ENCODE measurements around the gene GLRX2. TPM values are rescaled to one million over a fixed set of nuclear protein-coding genes. Genes with fewer than 3 reads are reported as not detected.
"Not testable (repeated sequence)": the region's sequence is repeated elsewhere in the genome, so short reads cannot be mapped to it uniquely, and the experiment has no call there.

Gene GLRX2
- total RNA-seq, 1 experiment from 2014 or later, result 40.1 TPM

GRCh38 chr1:193054169-193054675 is 51.0 kb downstream of the GLRX2 start:
- ATAC-seq, result no peak
- DNase-seq (ENCODE audit: low read depth, low spot score), result no peak
- ChIA-PET CTCF (no interaction called here), POLR2A (no interaction called here)
- TF ChIP-seq, protein P1, sequence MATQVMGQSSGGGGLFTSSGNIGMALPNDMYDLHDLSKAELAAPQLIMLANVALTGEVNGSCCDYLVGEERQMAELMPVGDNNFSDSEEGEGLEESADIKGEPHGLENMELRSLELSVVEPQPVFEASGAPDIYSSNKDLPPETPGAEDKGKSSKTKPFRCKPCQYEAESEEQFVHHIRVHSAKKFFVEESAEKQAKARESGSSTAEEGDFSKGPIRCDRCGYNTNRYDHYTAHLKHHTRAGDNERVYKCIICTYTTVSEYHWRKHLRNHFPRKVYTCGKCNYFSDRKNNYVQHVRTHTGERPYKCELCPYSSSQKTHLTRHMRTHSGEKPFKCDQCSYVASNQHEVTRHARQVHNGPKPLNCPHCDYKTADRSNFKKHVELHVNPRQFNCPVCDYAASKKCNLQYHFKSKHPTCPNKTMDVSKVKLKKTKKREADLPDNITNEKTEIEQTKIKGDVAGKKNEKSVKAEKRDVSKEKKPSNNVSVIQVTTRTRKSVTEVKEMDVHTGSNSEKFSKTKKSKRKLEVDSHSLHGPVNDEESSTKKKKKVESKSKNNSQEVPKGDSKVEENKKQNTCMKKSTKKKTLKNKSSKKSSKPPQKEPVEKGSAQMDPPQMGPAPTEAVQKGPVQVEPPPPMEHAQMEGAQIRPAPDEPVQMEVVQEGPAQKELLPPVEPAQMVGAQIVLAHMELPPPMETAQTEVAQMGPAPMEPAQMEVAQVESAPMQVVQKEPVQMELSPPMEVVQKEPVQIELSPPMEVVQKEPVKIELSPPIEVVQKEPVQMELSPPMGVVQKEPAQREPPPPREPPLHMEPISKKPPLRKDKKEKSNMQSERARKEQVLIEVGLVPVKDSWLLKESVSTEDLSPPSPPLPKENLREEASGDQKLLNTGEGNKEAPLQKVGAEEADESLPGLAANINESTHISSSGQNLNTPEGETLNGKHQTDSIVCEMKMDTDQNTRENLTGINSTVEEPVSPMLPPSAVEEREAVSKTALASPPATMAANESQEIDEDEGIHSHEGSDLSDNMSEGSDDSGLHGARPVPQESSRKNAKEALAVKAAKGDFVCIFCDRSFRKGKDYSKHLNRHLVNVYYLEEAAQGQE (IDR thresholded peaks at IDR 0.05; ENCODE audit: insufficient read depth in 1 of 2, low read depth in 2 of 2, low read length in 1 of 2), result no peak
- TF ChIP-seq TCF7L2 (IDR thresholded peaks at IDR 0.05; ENCODE audit: low read depth, low read length) (no peak), CTCF (IDR thresholded peaks at IDR 0.05) (no peak), POLR2AphosphoS5 (IDR thresholded peaks at IDR 0.05; ENCODE audit: low read depth, low read length) (no peak), SIN3A (IDR thresholded peaks at IDR 0.05; ENCODE audit: borderline replicate concordance, insufficient read depth, low read depth, low read length) (no peak)
- in situ Hi-C loops (cut with HindIII; ENCODE audit: low pct_unique_long_range_greater_than_20kb, low sequenced_read_pairs) (no loop called here), intact Hi-C loops (cut with micrococcal nuclease; ENCODE audit: unreplicated experiment) (no loop called here)
- Histone ChIP-seq H3K27ac (ENCODE audit: low read length) (no peak overlapping the region), H3K36me3 (ENCODE audit: control insufficient read depth, insufficient read depth, low read length) (peaks cover 21% of the 10 kb centered on the region), H3K4me1 (ENCODE audit: control insufficient read depth, insufficient read depth, low read length) (peaks cover 11% of the 10 kb centered on the region), H3K4me3 (ENCODE audit: low read depth in 2 of 2, low read length in 2 of 2) (no peak overlapping the region), H3K9me3 (ENCODE audit: control insufficient read depth, insufficient read depth, low read depth, low read length) (no peaks in the 10 kb centered on the region), H3K27me3 (ENCODE audit: control insufficient read depth, insufficient read depth, low read length) (no peaks in the 10 kb centered on the region)
- BruUV-seq (replicated peaks), result no TSS peak

GRCh38 chr1:193048913-193049312 is 56.3 kb downstream of the GLRX2 start:
- DNase-seq (ENCODE audit: low read depth, low spot score); in situ Hi-C loops (cut with HindIII; ENCODE audit: low pct_unique_long_range_greater_than_20kb, low sequenced_read_pairs); H3K4me1 ChIP-seq (ENCODE audit: control insufficient read depth, insufficient read depth, low read length); H3K9me3 ChIP-seq (ENCODE audit: control insufficient read depth, insufficient read depth, low read depth, low read length); H3K27ac ChIP-seq (ENCODE audit: low read length); H3K4me3 ChIP-seq (ENCODE audit: low read depth in 2 of 2, low read length in 2 of 2); CTCF ChIA-PET; BruUV-seq (replicated peaks); POLR2A ChIA-PET; intact Hi-C loops (cut with micrococcal nuclease; ENCODE audit: unreplicated experiment); H3K27me3 ChIP-seq (ENCODE audit: control insufficient read depth, insufficient read depth, low read length); ATAC-seq: not testable (repeated sequence)
- H3K36me3 ChIP-seq (ENCODE audit: control insufficient read depth, insufficient read depth, low read length), result peaks cover 23% of the 10 kb centered on the region

Small RNA genes lying within 50 kb of the gene (microRNA-seq; reads per million reads assigned to microRNA genes)
- not detected for gene MIR1278 (ENCODE audit: unreplicated experiment)

Other genes with a start within 250 kb of the GLRX2 start
- gene UCHL5, start 46.1 kb downstream of the GLRX2 start, total RNA-seq (2021; ENCODE audit: unreplicated experiment), result 42.6 TPM
- gene RO60, start 45.8 kb downstream of the GLRX2 start, total RNA-seq (2021; ENCODE audit: unreplicated experiment), result 74.8 TPM
- gene CDC73, start 16.6 kb upstream of the GLRX2 start, total RNA-seq (2021; ENCODE audit: unreplicated experiment), result 78.2 TPM
- gene B3GALT2, start 81.2 kb upstream of the GLRX2 start, total RNA-seq (2021; ENCODE audit: unreplicated experiment), result 0.08 TPM